Choroid plexus epithelial cell (primary cell): ENCODE results near the gene TANC1.

ENCODE experiments used
- DNase-seq: peaks from one replicate; pipeline ENCODE4 v3.0.0-alpha.2; 2010; ENCODE audit warnings: low read depth
- H3K4me3 ChIP-seq: 2 replicates; pipeline ENCODE4 v1.5.1; 2011; ENCODE audit warnings: low read depth, mild to moderate bottlenecking, control low read depth, low read length, moderate library complexity
- TF ChIP-seq, protein P1 (sequence below): conservative IDR thresholded peaks from 2 replicates; pipeline ENCODE4 v1.5.1; 2011; ENCODE audit warnings: low read depth, mild to moderate bottlenecking, control low read depth, inconsistent platforms, low read length, moderate library complexity

TANC1 gene

GRCh38 chr2:159262226-159262625, 293.8 kb downstream of the TANC1 start:
- TF ChIP-seq, protein P1, sequence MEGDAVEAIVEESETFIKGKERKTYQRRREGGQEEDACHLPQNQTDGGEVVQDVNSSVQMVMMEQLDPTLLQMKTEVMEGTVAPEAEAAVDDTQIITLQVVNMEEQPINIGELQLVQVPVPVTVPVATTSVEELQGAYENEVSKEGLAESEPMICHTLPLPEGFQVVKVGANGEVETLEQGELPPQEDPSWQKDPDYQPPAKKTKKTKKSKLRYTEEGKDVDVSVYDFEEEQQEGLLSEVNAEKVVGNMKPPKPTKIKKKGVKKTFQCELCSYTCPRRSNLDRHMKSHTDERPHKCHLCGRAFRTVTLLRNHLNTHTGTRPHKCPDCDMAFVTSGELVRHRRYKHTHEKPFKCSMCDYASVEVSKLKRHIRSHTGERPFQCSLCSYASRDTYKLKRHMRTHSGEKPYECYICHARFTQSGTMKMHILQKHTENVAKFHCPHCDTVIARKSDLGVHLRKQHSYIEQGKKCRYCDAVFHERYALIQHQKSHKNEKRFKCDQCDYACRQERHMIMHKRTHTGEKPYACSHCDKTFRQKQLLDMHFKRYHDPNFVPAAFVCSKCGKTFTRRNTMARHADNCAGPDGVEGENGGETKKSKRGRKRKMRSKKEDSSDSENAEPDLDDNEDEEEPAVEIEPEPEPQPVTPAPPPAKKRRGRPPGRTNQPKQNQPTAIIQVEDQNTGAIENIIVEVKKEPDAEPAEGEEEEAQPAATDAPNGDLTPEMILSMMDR = no peak
- DNase-seq = peak; percentile 67
- H3K4me3 ChIP-seq = no peak overlapping the region

DNA sequence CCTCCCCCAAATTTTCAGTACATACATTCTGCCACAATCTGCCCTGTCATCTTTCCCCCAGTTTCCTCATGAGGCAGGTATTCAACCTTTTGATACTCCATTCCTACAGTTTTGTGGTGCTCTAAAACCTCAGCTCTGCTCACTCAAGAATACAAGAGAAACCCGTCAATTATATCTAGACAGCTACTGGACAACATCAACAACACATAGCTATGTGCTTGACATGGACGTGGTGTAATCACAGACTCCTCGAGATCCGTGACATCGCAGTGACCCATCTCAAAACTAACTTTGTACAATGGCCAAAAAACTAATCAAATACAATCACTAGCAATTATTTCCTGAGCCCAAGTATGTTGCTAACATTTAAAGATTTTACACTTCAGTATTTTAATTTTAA, 294.5 kb downstream of the TANC1 start:
- TF ChIP-seq, protein P1 = no peak
- DNase-seq = no peak

DNA sequence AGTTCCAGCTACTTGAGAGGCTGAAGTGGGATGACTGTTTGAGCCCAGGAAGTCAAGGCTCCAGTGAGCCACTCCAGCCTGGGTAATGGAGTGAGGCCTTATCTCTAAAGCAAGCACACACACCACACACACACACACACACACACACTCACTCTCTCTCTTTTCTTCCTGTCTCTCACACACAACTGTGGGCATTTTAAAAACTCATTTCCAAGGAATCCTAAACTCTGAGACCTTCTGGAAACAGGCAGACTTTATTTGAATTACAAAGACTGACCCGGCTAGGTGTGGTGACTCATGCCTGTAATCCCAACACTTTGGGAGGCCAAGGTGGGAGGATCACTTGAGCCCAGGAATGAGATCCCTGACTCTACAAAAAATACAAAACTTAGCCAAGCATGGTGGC, 296.7 kb downstream of the TANC1 start:
- TF ChIP-seq, protein P1 = no peak
- DNase-seq = peak; percentile 62
- no peak overlapping the region for H3K4me3 ChIP-seq

More for the DNA sequence above, 294.5 kb downstream of the TANC1 start:
- no peak overlapping the region for H3K4me3 ChIP-seq

GRCh38 chr2:159266554-159266953, 298.1 kb downstream of the TANC1 start:
- DNase-seq = no peak
- TF ChIP-seq, protein P1 = no peak

DNA sequence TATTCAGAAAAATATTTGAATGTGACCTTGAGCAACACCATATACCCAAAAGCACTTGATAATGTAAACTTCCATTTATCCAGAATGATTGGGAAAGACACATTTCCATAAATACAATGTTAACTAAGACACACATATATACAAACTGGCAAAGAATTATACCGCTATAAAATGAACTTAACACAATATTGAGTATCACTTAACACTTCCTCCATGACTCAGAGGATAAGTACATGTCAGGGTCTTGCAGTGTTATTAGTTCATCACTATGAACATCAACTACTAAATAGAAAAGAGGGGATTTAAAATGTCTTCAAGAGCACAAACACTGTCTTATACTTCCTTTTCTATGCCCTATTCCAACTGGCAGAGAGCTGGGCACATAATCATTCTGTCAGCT, 299.5 kb downstream of the TANC1 start:
- H3K4me3 ChIP-seq = no peak overlapping the region
- DNase-seq = peak; percentile 36
- TF ChIP-seq, protein P1 = no peak

More at GRCh38 chr2:159266554-159266953, 298.1 kb downstream of the TANC1 start:
- H3K4me3 ChIP-seq = no peak overlapping the region

DNA sequence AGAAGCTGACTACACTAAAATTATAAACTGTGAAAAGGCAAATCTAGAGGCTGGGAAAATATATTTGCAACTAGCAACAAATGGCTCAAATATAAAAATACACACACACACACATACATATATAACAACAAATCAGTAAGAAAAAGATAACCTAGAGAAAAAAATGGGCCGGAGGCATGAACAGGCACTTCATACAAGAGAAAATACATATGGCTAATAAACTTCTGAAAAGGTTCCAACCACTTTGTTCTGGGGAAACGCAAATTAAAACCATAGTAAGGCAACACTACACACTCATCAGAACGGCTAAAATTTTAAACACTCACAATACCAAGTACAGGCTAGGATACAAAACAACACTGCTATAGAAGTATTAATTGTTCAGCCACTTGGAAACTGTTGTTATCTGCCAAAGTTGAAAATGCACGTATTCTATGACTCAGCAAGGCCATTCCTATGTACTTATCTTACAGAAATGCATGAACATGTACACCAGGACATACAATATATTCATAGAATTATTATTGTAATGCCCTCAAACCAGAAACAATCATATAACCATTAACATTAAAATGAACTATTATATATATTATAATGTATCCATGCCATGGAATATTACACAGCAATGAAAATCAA, 302.4 kb downstream of the TANC1 start:
- DNase-seq = no peak
- H3K4me3 ChIP-seq = no peak overlapping the region
- TF ChIP-seq, protein P1 = no peak

- TF ChIP-seq, protein P1 = no peak
- no peak overlapping the region for H3K4me3 ChIP-seq
- DNase-seq = no peak
These were observed 303.7 kb downstream of the TANC1 start for GRCh38 chr2:159272156-159272555.
